IMR-90 (cell line): ENCODE data around the gene SYT6. TPM values are rescaled to one million over a fixed set of nuclear protein-coding genes. Genes with fewer than 3 reads are reported as not detected.

Experiments used
- ATAC-seq: fragments of 200-7000 bp; cut with Tn5 transposase; 2 replicates; pipeline ENCODE4 v1.9.1; 2020; ENCODE audit warnings: low read depth, mild to moderate bottlenecking, moderate library complexity
- BruUV-seq: library from RNA; stranded (reverse); fragments of 400-500 nt; replicated peaks from 2 replicates; lab custom pipeline; 2021; lab: Mats Ljungman, UMichigan
- CTCF ChIA-PET: fragments of 300-600 bp; formaldehyde crosslinking; extraction: SDS; loops from one replicate; lab custom pipeline; 2021; ENCODE audit warnings: antibody characterized with exemption; lab: Yijun Ruan, JAX
- POLR2A ChIA-PET: fragments of 300-600 bp; sonication (Branson Sonifier 250); formaldehyde crosslinking; loops from one replicate; lab custom pipeline; 2022; ENCODE audit warnings: antibody characterized with exemption; ENCODE audit not compliant: unreplicated experiment; lab: Charles Lee
- DNase-seq: peaks from one replicate; pipeline ENCODE4 v3.0.0; 2013
- H2AFZ ChIP-seq: replicated peaks from 2 replicates; pipeline ENCODE3; 2013; ENCODE audit warnings: low read length, mild to moderate bottlenecking; ENCODE audit not compliant: poor library complexity
- H2AK5ac ChIP-seq: 2 replicates; pipeline ENCODE4 v1.6.1; 2013; ENCODE audit warnings: low read depth, low read length, inconsistent platforms
- H2AK9ac ChIP-seq: replicated peaks from 2 replicates; pipeline ENCODE3; 2013; ENCODE audit warnings: mild to moderate bottlenecking, low read depth, low read length, moderate library complexity; ENCODE audit not compliant: poor library complexity
- H2BK120ac ChIP-seq: 2 replicates; pipeline ENCODE4 v1.6.1; 2013; ENCODE audit warnings: low read depth, low read length, inconsistent platforms
- H2BK15ac ChIP-seq: 3 replicates; pipeline ENCODE4 v1.6.1; 2013; ENCODE audit warnings: low read depth, low read length, inconsistent platforms
- H2BK20ac ChIP-seq: 2 replicates; pipeline ENCODE4 v1.6.1; 2013; ENCODE audit warnings: low read depth, mild to moderate bottlenecking, inconsistent platforms, low read length, moderate library complexity
- H2BK5ac ChIP-seq: 2 replicates; pipeline ENCODE4 v1.6.1; 2013; ENCODE audit warnings: mild to moderate bottlenecking, low read depth, low read length, inconsistent platforms; ENCODE audit not compliant: poor library complexity, severe bottlenecking
- H3K14ac ChIP-seq: replicated peaks from 2 replicates; pipeline ENCODE4 v1.6.1; 2013; ENCODE audit warnings: low read depth, low read length, inconsistent platforms
- H3K18ac ChIP-seq: 2 replicates; pipeline ENCODE4 v1.6.1; 2013; ENCODE audit warnings: low read depth, low read length, control low read depth
- H3K23ac ChIP-seq: 2 replicates; pipeline ENCODE4 v1.6.1; 2013; ENCODE audit warnings: low read depth, low read length, inconsistent platforms
- H3K27ac ChIP-seq: 2 replicates; pipeline ENCODE4 v1.5.1; 2013; ENCODE audit warnings: mild to moderate bottlenecking, control low read depth, low read length; ENCODE audit not compliant: insufficient read depth
- H3K27me3 ChIP-seq: 2 replicates; pipeline ENCODE4 v1.6.1; 2013; ENCODE audit warnings: low read length; ENCODE audit not compliant: control insufficient read depth, insufficient read depth
- H3K36me3 ChIP-seq: 2 replicates; pipeline ENCODE4 v1.6.1; 2013; ENCODE audit warnings: low read length, mixed read lengths; ENCODE audit not compliant: control insufficient read depth, insufficient read depth
- H3K4ac ChIP-seq: 2 replicates; pipeline ENCODE4 v1.6.1; 2013; ENCODE audit warnings: low read depth, low read length, inconsistent platforms
- H3K4me1 ChIP-seq: 2 replicates; pipeline ENCODE4 v1.6.1; 2013; ENCODE audit warnings: low read length, mixed read lengths; ENCODE audit not compliant: control insufficient read depth, insufficient read depth
- H3K4me2 ChIP-seq: 2 replicates; pipeline ENCODE4 v1.6.1; 2013; ENCODE audit warnings: low read depth, mild to moderate bottlenecking, control low read depth, low read length, moderate library complexity
- H3K4me3 ChIP-seq: 2 replicates; pipeline ENCODE4 v1.5.1; 2013; ENCODE audit warnings: low read depth, mild to moderate bottlenecking, control low read depth, low read length, moderate library complexity; ENCODE audit not compliant: insufficient read depth
- H3K56ac ChIP-seq: 2 replicates; pipeline ENCODE4 v1.6.1; 2013; ENCODE audit warnings: low read length, inconsistent platforms; ENCODE audit not compliant: insufficient read depth; ENCODE audit errors: extremely low read depth
- H3K79me1 ChIP-seq, 2 experiments: 2 replicates each; pipeline ENCODE4 v1.6.1; 2013; ENCODE audit warnings: low read length in 2 of 2, inconsistent platforms in 1 of 2, low read depth in 1 of 2
- H3K9ac ChIP-seq: 2 replicates; pipeline ENCODE4 v1.6.1; 2013; ENCODE audit warnings: low read depth, low read length, control low read depth
- H3K9me1 ChIP-seq: 2 replicates; pipeline ENCODE4 v1.6.1; 2013; ENCODE audit warnings: low read length, inconsistent platforms; ENCODE audit not compliant: insufficient read depth
- H3K9me3 ChIP-seq: 2 replicates; pipeline ENCODE4 v1.6.1; 2013; ENCODE audit warnings: low read length; ENCODE audit not compliant: control insufficient read depth, insufficient read depth
- H4K20me1 ChIP-seq: 2 replicates; pipeline ENCODE4 v1.6.1; 2013; ENCODE audit warnings: low read length, inconsistent platforms; ENCODE audit not compliant: insufficient read depth
- H4K5ac ChIP-seq: 2 replicates; pipeline ENCODE4 v1.6.1; 2013; ENCODE audit warnings: mild to moderate bottlenecking, low read depth, low read length, control low read depth
- H4K8ac ChIP-seq, 2 experiments: 2 replicates each; pipeline ENCODE4 v1.6.1; 2013; ENCODE audit warnings: low read depth in 2 of 2, low read length in 2 of 2, control low read depth in 1 of 2, inconsistent platforms in 1 of 2
- H4K91ac ChIP-seq: 2 replicates; pipeline ENCODE4 v1.6.1; 2013; ENCODE audit warnings: low read depth, low read length, inconsistent platforms; ENCODE audit not compliant: insufficient read depth
- CHD1 ChIP-seq: IDR thresholded peaks from 2 replicates; pipeline ENCODE4 v1.6.1; 2012; ENCODE audit warnings: low read depth, low read length, improper control_type of control experiment
- WGBS, 2 experiments: methylation state at CpG; one replicate each; pipeline versions ENCODE4 v1.1.5 to v1.1.7; 2013; ENCODE audit warnings: missing lambda C conversion rate in 2 of 2; ENCODE audit not compliant: insufficient read length in 1 of 2; ENCODE audit errors: extremely low coverage in 2 of 2; 5-methylcytosine and 5-hydroxymethylcytosine counted together
- dilution Hi-C: fragments of 300-500 bp; cut with HindIII; formaldehyde crosslinking; loops from one replicate; pipeline ENCODE4 v1.14.3; 2018; ENCODE audit warnings: low sequenced_read_pairs; ENCODE audit not compliant: unreplicated experiment
- in situ Hi-C: fragments of 300-500 bp; cut with MboI; formaldehyde crosslinking; loops from 3 replicates; pipeline ENCODE4 v1.14.3; 2019; ENCODE audit warnings: low sequenced_read_pairs, inconsistent platforms, mixed read lengths
- intact Hi-C: fragments of 100-400 bp; cut with micrococcal nuclease; formaldehyde crosslinking; loops from 2 replicates; pipeline ENCODE4 v1.10.0; 2022
- polyA plus RNA-seq, 3 experiments: library from polyadenylated mRNA; depleted of rRNA; stranded (reverse); fragments of >200 nt; gene quantifications; 2 replicates each; pipeline ENCODE4 v1.2.3, GENCODE V29; 2012; ENCODE audit warnings: low replicate concordance in 1 of 3
- total RNA-seq: library from RNA; depleted of rRNA; stranded (reverse); fragments of >200 nt; gene quantifications from 2 replicates; pipeline ENCODE4 v1.2.3, GENCODE V29; 2012

The SYT6 gene
- total and polyA plus RNA-seq, 2 of the 4 experiments (the other 2 are of a cell fraction) = not detected

DNA sequence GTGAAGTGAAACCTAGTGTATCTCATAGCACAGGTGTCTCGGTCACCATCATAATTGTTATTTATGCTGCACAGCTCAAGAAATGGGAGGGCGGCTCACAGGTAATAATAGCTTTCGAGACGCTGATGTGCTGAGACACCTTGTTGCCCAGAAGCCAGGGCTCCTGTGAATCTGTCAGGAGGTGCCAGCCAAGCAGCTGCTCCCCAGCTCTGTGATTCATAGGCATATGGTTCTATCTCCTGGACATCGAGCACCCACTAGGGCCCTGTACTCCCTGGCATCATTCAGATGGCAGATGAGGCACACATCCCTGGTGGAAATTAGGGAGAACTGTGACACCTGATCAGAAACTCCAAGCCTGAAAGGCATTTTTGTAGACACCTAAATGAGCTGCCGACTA lies 53.5 kb downstream of the SYT6 start:
- Histone ChIP-seq H2AK5ac (no peak overlapping the region), H2BK120ac (no peak overlapping the region), H3K4me2 (no peak overlapping the region), H3K23ac (no peak overlapping the region), H2AFZ (no peak overlapping the region), H3K27ac (no peak overlapping the region), H3K9me1 (no peaks in the 10 kb centered on the region; the same call in 1 of the 2 replicates), H2BK15ac (no peak overlapping the region), H3K4me1 (no peaks in the 10 kb centered on the region), H2BK5ac (no peak overlapping the region), H3K56ac (no peak overlapping the region), H4K5ac (no peak overlapping the region), H2AK9ac (no peak overlapping the region), H3K27me3 (peaks cover 34% of the 10 kb centered on the region), H3K18ac (no peak overlapping the region), H3K9me3 (no peaks in the 10 kb centered on the region), H4K91ac (no peak overlapping the region), H3K36me3 (no peaks in the 10 kb centered on the region), H3K9ac (no peak overlapping the region), H3K4me3 (no peak overlapping the region), H4K8ac (no peak overlapping the region), H3K4ac (no peak overlapping the region), H2BK20ac (no peak overlapping the region), H3K79me1 (no peaks in the 10 kb centered on the region), H4K20me1 (no peaks in the 10 kb centered on the region), H3K14ac (no peak overlapping the region)
- WGBS, 2 experiments = 70% methylated on average over 4 of the region's 6 CpGs; no CpG with 5 or more reads in 1 of the 2 experiments
- ChIA-PET POLR2A (no interaction called here), CTCF (no interaction called here)
- no peak for DNase-seq
- in situ Hi-C loops (no loop called here), dilution Hi-C loops (no loop called here), intact Hi-C loops (no loop called here)
- TF ChIP-seq CHD1 = no peak
- no TSS peak for BruUV-seq
- ATAC-seq = no peak
